ENCODE measurements around the gene KPNB1.

DNA sequence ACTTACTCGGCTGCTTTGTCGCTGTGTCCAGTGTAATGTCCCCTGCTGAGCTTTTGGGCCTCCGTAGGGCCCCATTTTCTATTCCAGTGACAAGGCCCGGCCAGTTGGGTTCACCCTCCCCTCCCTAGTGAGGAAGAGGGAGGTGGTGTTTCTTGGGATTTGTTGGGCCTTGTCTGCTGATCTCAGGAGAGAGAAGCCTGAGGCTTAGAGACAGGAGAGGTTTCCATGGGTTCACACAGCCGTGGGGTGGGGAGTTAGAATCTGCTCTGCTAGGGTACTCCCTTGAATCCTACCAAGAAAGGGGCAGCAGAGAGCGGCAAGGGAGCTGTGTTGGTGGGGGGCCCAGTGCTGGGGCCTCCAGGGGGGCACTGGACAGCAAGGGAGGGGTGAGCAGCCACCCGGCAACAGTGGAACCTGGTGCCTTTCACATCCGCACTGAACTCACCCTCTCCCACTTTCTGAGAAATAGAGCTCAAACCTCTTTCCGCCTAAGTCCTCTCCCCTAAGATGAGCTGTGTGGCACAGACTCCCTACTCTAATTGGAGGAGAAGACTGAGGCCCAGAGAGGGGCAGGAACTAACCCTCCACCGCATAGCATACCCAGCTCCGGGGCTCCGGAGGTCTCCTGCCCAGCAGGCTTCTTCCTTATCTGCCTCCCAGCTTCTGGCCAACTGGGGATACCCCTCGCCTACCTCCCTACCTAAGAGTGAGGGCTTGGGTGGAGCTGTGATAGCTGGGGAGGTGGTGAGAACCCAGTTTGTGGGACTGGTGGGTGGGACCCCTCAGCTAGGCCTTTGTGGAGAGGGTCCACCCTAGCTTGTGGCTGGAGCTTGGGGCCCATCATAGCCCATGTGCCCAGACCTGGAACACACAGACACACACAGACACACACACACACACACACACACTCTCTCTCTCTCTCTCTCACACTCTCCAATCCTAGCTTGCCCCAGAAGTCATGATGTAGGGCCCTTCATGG is 51.0 kb downstream of the KPNB1 start:
- no peak for TF ChIP-seq CEBPB (IDR thresholded peaks at IDR 0.05; ENCODE audit: low read depth, low read length)
- no peak for TF ChIP-seq RAD21 (IDR thresholded peaks at IDR 0.05; ENCODE audit: low read length)
- TF ChIP-seq POLR2A (IDR thresholded peaks at IDR 0.05; ENCODE audit: low read depth, low read length), result no peak
- TF ChIP-seq, protein P1, sequence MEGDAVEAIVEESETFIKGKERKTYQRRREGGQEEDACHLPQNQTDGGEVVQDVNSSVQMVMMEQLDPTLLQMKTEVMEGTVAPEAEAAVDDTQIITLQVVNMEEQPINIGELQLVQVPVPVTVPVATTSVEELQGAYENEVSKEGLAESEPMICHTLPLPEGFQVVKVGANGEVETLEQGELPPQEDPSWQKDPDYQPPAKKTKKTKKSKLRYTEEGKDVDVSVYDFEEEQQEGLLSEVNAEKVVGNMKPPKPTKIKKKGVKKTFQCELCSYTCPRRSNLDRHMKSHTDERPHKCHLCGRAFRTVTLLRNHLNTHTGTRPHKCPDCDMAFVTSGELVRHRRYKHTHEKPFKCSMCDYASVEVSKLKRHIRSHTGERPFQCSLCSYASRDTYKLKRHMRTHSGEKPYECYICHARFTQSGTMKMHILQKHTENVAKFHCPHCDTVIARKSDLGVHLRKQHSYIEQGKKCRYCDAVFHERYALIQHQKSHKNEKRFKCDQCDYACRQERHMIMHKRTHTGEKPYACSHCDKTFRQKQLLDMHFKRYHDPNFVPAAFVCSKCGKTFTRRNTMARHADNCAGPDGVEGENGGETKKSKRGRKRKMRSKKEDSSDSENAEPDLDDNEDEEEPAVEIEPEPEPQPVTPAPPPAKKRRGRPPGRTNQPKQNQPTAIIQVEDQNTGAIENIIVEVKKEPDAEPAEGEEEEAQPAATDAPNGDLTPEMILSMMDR (conservative IDR thresholded peaks at IDR 0.05; ENCODE audit: low read depth, low read length), result no peak
- no peak for TF ChIP-seq CHD1 (IDR thresholded peaks at IDR 0.05; ENCODE audit: low read depth, low read length)
- TF ChIP-seq SMC3 (IDR thresholded peaks at IDR 0.05; ENCODE audit: low read depth, low read length), result no peak
- TF ChIP-seq MXI1 (IDR thresholded peaks at IDR 0.05; ENCODE audit: borderline replicate concordance, low read depth, low read length), result no peak
- TF ChIP-seq, protein P2, sequence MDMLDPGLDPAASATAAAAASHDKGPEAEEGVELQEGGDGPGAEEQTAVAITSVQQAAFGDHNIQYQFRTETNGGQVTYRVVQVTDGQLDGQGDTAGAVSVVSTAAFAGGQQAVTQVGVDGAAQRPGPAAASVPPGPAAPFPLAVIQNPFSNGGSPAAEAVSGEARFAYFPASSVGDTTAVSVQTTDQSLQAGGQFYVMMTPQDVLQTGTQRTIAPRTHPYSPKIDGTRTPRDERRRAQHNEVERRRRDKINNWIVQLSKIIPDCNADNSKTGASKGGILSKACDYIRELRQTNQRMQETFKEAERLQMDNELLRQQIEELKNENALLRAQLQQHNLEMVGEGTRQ (IDR thresholded peaks at IDR 0.05; ENCODE audit: low read depth, low read length), result no peak
- TF ChIP-seq, protein P3, sequence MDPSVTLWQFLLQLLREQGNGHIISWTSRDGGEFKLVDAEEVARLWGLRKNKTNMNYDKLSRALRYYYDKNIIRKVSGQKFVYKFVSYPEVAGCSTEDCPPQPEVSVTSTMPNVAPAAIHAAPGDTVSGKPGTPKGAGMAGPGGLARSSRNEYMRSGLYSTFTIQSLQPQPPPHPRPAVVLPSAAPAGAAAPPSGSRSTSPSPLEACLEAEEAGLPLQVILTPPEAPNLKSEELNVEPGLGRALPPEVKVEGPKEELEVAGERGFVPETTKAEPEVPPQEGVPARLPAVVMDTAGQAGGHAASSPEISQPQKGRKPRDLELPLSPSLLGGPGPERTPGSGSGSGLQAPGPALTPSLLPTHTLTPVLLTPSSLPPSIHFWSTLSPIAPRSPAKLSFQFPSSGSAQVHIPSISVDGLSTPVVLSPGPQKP (IDR thresholded peaks at IDR 0.05; ENCODE audit: borderline replicate concordance, low read depth, low read length), result no peak

All from IMR-90 (cell line).